HepG2 (cell line): Measurements from ENCODE around the gene SYNGR1. TPM values are rescaled to one million over a fixed set of nuclear protein-coding genes. Genes with fewer than 3 reads are reported as not detected.
"Not testable (repeated sequence)": the region's sequence is repeated elsewhere in the genome, so short reads cannot be mapped to it uniquely, and the experiment has no call there.

Experiments used
- ATAC-seq: fragments of 200-7000 bp; cut with Tn5 transposase; 3 replicates; pipeline ENCODE4 v1.9.1; 2020; ENCODE audit warnings: mild to moderate bottlenecking, moderate library complexity
- BruUV-seq: library from RNA; stranded (reverse); fragments of 400-500 nt; replicated peaks from 2 replicates; lab custom pipeline; 2021; lab: Mats Ljungman, UMichigan
- CTCF ChIA-PET: fragments of 300-600 bp; formaldehyde crosslinking; extraction: SDS; loops from one replicate; lab custom pipeline; 2021; ENCODE audit warnings: low total read pairs, inconsistent platforms, low intra/inter-chr PET ratio; lab: Yijun Ruan, JAX
- POLR2A ChIA-PET: fragments of 350-600 bp; sonication (Branson Sonifier 250); formaldehyde crosslinking; loops from one replicate; lab custom pipeline; 2020; ENCODE audit warnings: antibody characterized with exemption, inconsistent platforms; lab: Yijun Ruan, JAX
- DNase-seq: peaks from one replicate; pipeline ENCODE4 v3.0.0-alpha.2; 2015; ENCODE audit warnings: low spot score
- FAIRE-seq: peaks from 3 replicates; lab custom pipeline; 2011; peaks lifted over from hg19 to GRCh38; lab: Jason Lieb, UNC
- H2AFZ ChIP-seq: one replicate; pipeline ENCODE4 v1.6.1; 2011; ENCODE audit warnings: low read length, inconsistent platforms
- H3K27ac ChIP-seq: fragments of 300-600 bp; 3 replicates; pipeline ENCODE4 v1.8.0; 2011; ENCODE audit warnings: mixed run types, mild to moderate bottlenecking, mixed read lengths, low read length, inconsistent platforms; ENCODE audit not compliant: insufficient read depth; ENCODE audit errors: extremely low read length
- H3K27me3 ChIP-seq, 2 experiments: fragments of 200-600 bp in 1 of 2; 2 replicates in 1 of 2; 3 replicates in 1 of 2; pipeline versions ENCODE4 v1.6.0 to v1.8.0; 2011; ENCODE audit warnings: low read length in 2 of 2, mild to moderate bottlenecking in 2 of 2, moderate library complexity in 2 of 2, inconsistent platforms in 1 of 2; ENCODE audit not compliant: insufficient read depth in 2 of 2, control insufficient read depth in 1 of 2
- H3K36me3 ChIP-seq, 2 experiments: fragments of 200-600 bp in 1 of 2; replicated peaks in 1 of 2; 2 replicates in 1 of 2; 3 replicates in 1 of 2; pipeline versions ENCODE4 v1.5.1 to v1.8.0; 2011; ENCODE audit warnings: low read length in 2 of 2, inconsistent platforms in 1 of 2; ENCODE audit not compliant: insufficient read depth in 2 of 2, control insufficient read depth in 1 of 2
- H3K4me1 ChIP-seq: 2 replicates; pipeline ENCODE4 v1.5.1; 2012; ENCODE audit warnings: low read length, inconsistent platforms; ENCODE audit not compliant: insufficient read depth
- H3K4me2 ChIP-seq: 2 replicates; pipeline ENCODE4 v1.6.0; 2011; ENCODE audit warnings: low read depth, low read length, inconsistent platforms
- H3K4me3 ChIP-seq, 3 experiments: fragments of 200-600 bp in 1 of 3; sonication (generic), shearing (Covaris generic) in 1 of 3; replicated peaks in 1 of 3; 2 replicates each; pipeline ENCODE4 v1.5.1; 2011 to 2016; ENCODE audit warnings: low read length in 3 of 3, inconsistent platforms in 2 of 3, low read depth in 2 of 3, mild to moderate bottlenecking in 2 of 3, control low read depth in 1 of 3, mixed read lengths in 1 of 3; ENCODE audit not compliant: insufficient read depth in 1 of 3
- H3K79me2 ChIP-seq: one replicate; pipeline ENCODE4 v1.6.1; 2011; ENCODE audit warnings: low read length, inconsistent platforms; ENCODE audit not compliant: insufficient read depth
- H3K9ac ChIP-seq: 2 replicates; pipeline ENCODE4 v1.6.0; 2011; ENCODE audit warnings: mild to moderate bottlenecking, low read depth, low read length, inconsistent platforms; ENCODE audit not compliant: insufficient read depth
- H3K9me3 ChIP-seq: 2 replicates; pipeline ENCODE4 v1.5.1; 2012; ENCODE audit warnings: mild to moderate bottlenecking, low read length
- H4K20me1 ChIP-seq: 2 replicates; pipeline ENCODE4 v1.6.0; 2011; ENCODE audit warnings: inconsistent platforms, mild to moderate bottlenecking, low read length, moderate library complexity; ENCODE audit not compliant: insufficient read depth
- MXD3 ChIP-seq: IDR thresholded peaks from 2 replicates; pipeline ENCODE4 v1.6.1; 2016; ENCODE audit warnings: mild to moderate bottlenecking, missing biosample characterization, missing genetic modification reagents
- WGBS: methylation state at CpG from one replicate; pipeline ENCODE4 v1.1.6; 2017; ENCODE audit warnings: low lambda C conversion rate; 5-methylcytosine and 5-hydroxymethylcytosine counted together
- in situ Hi-C: cut with HindIII; loops from 2 replicates; pipeline ENCODE4 v1.10.0; 2017; ENCODE audit warnings: low pct_unique_long_range_greater_than_20kb; ENCODE audit not compliant: extremely low pct_ligation_motif_present
- intact Hi-C: fragments of 100-400 bp; cut with micrococcal nuclease; formaldehyde crosslinking; loops from one replicate; pipeline ENCODE4 v1.10.0; 2022; ENCODE audit not compliant: unreplicated experiment
- polyA plus RNA-seq, 8 experiments: library from polyadenylated mRNA; depleted of rRNA in 3 of 8; stranded (reverse) in 7 of 8; unstranded in 1 of 8; fragments of >200 nt; fragmentation: Illumina TruSeq in 4 of 8; extraction: Trizol in 4 of 8; gene quantifications; 2 replicates each; pipeline versions ENCODE4 v1.2.1 to v1.2.3, GENCODE V29; 2011 to 2016; ENCODE audit warnings: low read depth in 4 of 8, missing spikeins in 1 of 8, mixed read lengths in 1 of 8; ENCODE audit not compliant: insufficient read depth in 1 of 8
- total RNA-seq, 5 experiments: library from RNA; depleted of rRNA; stranded (reverse); fragments of >200 nt; fragmentation: Illumina TruSeq; extraction: Trizol; gene quantifications; 2 replicates each; pipeline ENCODE4 v1.2.3, GENCODE V29; 2016; ENCODE audit warnings: low read depth in 1 of 5

Gene SYNGR1
- total and polyA plus RNA-seq, 2 of the 13 experiments (the other 11 are each of a cell fraction or from before 2014, with no cell fraction given), result 0.27 to 2.7 TPM

GRCh38 chr22:39411828-39412365 lies 62.1 kb downstream of the SYNGR1 start:
- H3K4me2 ChIP-seq, in situ Hi-C loops, H3K9me3 ChIP-seq, POLR2A ChIA-PET, CTCF ChIA-PET, intact Hi-C loops, H3K79me2 ChIP-seq, H3K27me3 ChIP-seq, FAIRE-seq, DNase-seq, H3K4me1 ChIP-seq, H4K20me1 ChIP-seq, H3K4me3 ChIP-seq, H3K9ac ChIP-seq, BruUV-seq, H2AFZ ChIP-seq, H3K27ac ChIP-seq, ATAC-seq: not testable (repeated sequence)
- peaks cover 12 to 16% of the 10 kb centered on the region in 2 experiments for H3K36me3 ChIP-seq
- 97% methylated on average over 11 of the region's 11 CpGs for WGBS

- H3K27me3 ChIP-seq, H3K9me3 ChIP-seq, CTCF ChIA-PET, ATAC-seq, H3K4me2 ChIP-seq, H2AFZ ChIP-seq, DNase-seq, POLR2A ChIA-PET, intact Hi-C loops, H3K4me1 ChIP-seq, H3K4me3 ChIP-seq, FAIRE-seq, H3K9ac ChIP-seq, H3K79me2 ChIP-seq, H3K27ac ChIP-seq, in situ Hi-C loops, BruUV-seq, H4K20me1 ChIP-seq: not testable (repeated sequence)
- peaks cover 14 to 24% of the 10 kb centered on the region in 2 experiments for H3K36me3 ChIP-seq
- 97% methylated on average over 7 of the region's 7 CpGs for WGBS
Observed at GRCh38 chr22:39413204-39413603, 63.4 kb downstream of the SYNGR1 start.

GRCh38 chr22:39414377-39414776 lies 64.6 kb downstream of the SYNGR1 start:
- POLR2A ChIA-PET, result no interaction called here
- no peak overlapping the region for H3K27ac ChIP-seq
- 94% methylated on average over 5 of the region's 7 CpGs for WGBS
- no peak for ATAC-seq
- H3K4me1 ChIP-seq, result no peaks in the 10 kb centered on the region
- BruUV-seq, result no TSS peak
- no peaks in the 10 kb centered on the region for H3K79me2 ChIP-seq
- no peaks in the 10 kb centered on the region for H3K9me3 ChIP-seq
- no peak overlapping the region for H3K4me3 ChIP-seq
- no peak for TF ChIP-seq MXD3 (CRISPR knock-in tag)
- intact Hi-C loops (no loop called here), in situ Hi-C loops (no loop called here)
- H4K20me1 ChIP-seq, result no peaks in the 10 kb centered on the region
- H2AFZ ChIP-seq, result no peak overlapping the region
- FAIRE-seq, result no peak
- H3K9ac ChIP-seq, result no peak overlapping the region
- DNase-seq, result no peak
- CTCF ChIA-PET, result no interaction called here
- H3K4me2 ChIP-seq, result no peak overlapping the region
- H3K36me3 ChIP-seq, result peaks cover 16 to 35% of the 10 kb centered on the region in 2 experiments
- no peaks in the 10 kb centered on the region for H3K27me3 ChIP-seq
